GM19397 (cell line): ENCODE data around the gene BAZ1B.
"Not testable (repeated sequence)": the region's sequence is repeated elsewhere in the genome, so short reads cannot be mapped to it uniquely, and the experiment has no call there.

Experiments used
- ATAC-seq: cut with Tn5 transposase; IDR thresholded peaks from one replicate; pipeline ENCODE4 v1.9.1; 2021; ENCODE audit warnings: mild to moderate bottlenecking, moderate library complexity; ENCODE audit not compliant: unreplicated experiment

BAZ1B gene

DNA sequence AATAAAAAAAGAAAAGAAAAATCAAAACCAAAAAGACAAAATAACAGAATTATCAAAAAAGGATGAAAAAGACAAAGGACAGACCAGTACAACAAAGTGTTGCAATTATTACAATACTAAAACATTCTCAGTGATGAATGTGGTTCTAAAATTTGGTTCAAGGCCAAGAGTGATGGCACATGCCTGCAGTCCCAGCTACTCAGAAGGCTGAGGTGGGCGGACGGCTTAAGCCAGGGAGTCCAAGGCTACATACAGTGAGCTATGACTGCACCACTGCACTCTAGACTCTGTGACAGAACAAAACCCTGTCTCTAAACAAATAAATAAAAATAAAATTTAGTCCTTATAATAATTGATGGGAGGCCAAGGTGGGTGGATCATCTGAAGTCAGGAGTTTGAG lies 14.5 kb downstream of the BAZ1B start:
- ATAC-seq = no peak

DNA sequence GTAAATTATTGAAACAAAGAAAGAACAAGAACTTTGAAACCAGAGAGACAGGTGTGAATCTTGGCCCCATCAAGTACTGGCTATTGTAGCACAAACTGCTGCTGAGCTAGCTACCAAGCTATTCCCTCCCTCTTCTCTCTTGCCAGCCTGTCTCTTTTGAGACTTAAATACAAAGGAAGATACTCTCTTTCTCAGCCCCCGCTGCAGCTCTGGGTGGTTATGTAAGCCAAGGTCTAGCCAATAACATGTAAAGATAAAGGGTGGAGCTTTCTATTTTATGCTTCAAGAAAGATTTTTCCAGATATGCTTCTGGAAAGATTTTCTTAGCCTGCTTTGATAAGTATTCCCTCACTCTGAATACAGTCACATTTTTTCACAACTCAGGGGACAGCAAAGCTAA lies 17.2 kb downstream of the BAZ1B start:
- ATAC-seq = no peak

DNA sequence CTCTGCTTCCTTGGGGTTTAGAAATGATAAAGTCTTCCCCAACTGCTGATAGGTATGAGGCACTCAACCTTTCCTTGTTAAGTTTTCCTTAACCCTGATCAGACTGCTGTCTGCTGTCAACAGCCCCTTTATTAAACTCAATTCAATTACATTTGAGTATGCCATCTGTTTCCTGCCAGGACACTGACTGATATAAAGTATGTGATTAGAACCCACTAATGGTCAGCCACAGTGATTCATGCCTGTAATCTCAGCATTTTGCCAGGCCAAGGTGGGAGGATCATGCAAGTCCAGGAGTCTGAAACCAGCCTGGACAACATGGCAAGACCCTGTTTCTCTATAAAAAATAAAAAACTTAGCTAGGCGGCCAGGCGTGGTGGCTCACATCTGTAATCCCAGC lies 18.1 kb downstream of the BAZ1B start:
- ATAC-seq = no peak

DNA sequence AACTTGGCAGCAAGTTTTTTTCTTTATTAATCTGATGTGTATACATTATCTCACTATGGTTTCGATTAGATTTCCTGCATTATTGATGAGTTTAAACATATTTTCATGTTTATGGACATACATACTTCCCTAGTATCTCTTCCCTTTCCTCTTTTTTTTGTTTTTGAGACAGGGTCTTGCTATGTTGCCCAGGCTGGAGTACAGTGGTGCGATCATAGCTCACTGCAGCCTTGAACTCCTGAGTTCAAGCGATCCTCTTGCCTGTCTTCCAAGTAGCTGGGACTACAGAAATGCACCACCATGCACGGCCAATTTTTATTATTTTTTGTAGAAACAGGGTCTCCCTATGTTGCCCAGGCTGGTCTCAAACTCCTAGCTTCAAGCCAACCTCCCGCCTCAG lies 18.9 kb downstream of the BAZ1B start:
- no peak for ATAC-seq

DNA sequence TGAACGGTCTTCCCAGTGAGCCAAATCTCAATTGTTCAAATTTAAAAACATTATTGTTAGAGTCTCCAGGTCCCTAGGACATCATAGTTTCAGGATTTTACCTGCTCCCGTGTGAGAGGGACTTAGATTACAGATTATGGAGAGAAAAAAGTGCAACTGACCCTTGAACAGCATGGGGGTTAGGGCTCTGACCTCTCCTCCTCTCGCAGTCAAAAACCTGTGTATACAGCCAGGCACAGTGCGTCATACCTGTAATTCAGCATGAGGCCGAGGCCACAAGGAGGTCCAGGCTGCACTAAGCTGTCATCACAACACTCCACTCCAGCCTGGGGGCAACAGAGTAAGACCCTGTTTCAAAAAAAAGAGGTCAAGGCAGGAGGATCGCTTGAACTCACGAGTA lies 25.5 kb downstream of the BAZ1B start:
- ATAC-seq = no peak

DNA sequence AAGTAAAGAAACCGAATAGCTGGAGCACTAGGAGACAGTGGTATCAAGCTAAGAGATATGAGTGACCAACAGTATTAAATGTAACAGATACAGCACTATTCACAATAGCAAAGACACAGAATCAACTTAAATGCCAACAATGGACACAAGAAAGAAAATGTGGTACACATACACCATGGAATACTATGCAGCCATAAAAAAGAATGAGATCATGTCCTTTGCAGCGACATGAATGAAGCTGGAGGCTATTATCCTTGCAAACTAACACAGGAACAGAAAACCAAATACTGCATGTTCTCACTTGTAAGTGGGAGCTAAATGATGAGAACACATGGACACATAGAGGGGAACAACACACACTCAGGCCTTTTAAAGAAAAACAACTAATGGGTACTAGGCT lies 26.6 kb downstream of the BAZ1B start:
- not testable (repeated sequence) for ATAC-seq

DNA sequence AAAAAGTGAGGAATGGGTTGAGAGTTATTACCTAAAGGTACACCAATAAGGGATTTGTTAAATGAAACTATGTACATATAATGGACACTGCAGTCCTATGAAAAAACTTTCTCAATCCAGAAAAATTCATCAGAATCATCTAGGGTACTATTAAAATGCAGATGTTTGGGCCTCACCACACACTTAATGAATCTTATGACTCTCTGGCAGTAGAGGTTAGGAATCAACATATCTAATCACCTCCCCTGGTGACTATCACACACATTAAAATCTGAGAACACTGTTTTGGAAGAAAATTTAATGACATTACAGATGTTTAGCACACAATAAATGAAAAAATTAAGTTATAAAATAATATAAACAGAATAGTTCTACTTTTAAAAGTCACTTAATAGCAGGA lies 32.1 kb downstream of the BAZ1B start:
- ATAC-seq = no peak

DNA sequence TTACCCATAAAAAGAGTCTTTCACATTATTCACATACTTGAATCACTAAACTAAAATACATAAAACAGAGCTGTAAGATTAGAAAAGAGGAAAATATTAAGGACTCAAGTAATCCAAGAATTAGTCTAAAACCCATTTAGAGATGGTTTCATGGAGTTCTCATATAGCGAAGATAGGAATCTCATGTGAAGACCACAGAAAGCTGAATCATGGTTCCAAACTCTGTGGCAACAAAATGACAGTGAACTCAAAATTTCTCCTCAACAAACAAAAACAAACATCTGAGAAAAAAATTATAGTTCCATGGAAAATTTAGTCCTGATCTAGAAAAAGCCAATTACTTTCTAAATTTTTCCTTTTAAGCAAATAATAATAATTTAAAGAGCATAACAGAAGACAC lies 34.6 kb downstream of the BAZ1B start:
- ATAC-seq = no peak

DNA sequence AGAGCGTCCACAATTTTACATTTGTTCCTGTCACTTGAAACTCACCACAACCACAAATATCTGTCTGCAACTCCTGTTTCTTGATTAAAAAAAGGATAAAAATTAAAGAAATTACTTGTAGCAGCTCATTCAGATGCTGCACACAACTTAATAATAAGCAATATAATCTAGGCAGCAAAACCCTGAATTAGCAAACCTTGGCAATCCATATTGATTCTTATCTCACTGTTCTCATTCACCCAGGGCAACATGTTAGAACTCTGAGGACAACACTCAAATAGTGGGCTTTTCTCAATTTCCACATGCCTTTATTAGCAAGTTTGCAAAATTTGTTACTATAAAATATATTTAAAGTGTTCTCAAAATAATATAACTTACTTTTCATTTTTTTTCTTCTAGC lies 38.9 kb downstream of the BAZ1B start:
- no peak for ATAC-seq

DNA sequence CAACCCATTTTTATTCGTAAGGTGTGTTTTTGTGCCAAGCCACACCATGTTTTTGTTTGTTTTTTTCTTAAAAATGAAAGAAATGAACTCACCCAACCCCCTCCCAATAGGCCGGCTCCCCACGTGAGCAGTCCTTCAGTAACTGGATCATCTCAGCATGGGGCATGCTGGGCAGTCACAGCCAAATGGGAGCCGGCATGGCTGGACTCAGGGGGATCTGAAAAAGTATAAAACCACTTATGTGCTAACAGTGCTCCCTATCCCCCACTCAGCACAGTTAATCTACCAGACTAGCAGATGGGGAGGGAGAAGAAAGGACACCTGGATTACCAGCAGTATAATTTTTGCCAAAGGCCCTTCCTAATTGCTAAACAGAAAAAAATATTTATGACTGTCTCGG lies 39.3 kb downstream of the BAZ1B start:
- no peak for ATAC-seq

DNA sequence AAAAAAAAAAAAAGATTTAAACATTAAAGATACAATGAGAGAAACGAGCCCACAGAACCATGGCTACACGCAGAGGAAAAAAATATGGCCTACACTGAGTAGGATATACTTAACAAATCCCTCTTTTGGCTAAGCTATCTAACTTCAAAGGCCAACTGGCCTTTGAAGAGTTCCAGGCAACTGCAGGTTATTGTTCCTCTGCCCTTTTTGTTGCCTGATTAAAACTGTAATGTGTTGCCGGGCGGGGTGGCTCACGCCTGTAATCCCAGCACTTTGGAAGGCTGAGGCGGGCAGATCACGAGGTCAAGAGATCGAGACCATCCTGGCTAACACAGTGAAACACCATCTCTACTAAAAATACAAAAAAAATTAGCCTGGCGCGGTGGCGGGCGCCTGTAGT lies 40.6 kb downstream of the BAZ1B start:
- not testable (repeated sequence) for ATAC-seq

DNA sequence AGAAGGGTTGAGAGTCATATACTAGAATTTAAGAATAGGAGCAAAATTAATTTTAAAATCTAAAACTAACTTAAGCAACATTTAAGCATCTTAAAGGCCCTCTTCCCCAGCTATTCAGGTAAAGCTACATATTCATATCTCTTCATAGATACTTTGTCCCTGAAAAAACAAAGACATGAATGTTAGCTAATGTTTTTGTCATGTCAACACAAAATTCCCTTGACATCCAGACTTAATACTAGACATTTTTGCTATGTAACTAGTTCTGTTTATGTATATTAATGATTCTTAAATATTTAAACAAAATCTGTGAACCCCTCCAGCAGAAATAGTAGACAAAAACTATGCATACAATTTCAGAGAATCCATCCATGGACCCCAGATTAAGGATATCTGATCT lies 43.5 kb downstream of the BAZ1B start:
- ATAC-seq = no peak

DNA sequence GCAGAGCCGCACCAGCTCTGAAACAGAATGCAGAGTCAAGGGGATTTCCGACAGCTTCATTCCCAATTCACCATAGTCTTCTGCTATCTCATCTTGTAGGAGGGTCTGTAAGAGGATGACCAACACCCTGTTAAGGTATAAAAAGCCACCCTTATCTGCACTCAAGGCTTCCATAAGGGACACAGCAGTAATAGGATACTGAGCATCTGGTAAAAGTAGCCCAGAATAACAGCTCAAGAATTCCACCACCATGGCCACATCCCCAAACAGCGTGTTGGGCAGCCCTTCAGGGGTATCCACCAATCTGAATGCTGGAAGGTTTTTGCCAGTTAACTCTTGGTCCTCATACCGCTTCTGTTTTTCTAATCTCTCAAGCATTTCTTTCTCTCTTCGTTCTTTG lies 44.7 kb downstream of the BAZ1B start:
- ATAC-seq = no peak

DNA sequence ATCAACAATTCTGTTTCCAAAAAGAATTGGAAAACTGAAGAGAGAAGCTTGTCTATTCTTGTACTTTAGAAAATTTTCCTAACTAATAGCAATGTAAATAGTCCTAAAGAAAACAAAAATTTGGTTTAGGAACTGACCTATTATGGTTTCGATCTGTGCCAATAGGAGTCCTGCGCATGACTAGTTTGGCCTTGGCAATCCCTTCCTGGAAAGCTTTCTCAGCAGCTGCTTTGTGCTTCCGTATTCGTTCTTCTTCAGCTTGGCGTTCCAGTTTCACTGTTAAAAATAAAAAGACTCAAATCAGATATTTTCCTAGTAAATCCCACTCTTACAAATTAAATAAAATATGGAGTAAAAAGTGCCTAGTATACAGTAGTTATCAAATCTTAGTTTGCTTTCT lies 51.9 kb downstream of the BAZ1B start:
- no peak for ATAC-seq

DNA sequence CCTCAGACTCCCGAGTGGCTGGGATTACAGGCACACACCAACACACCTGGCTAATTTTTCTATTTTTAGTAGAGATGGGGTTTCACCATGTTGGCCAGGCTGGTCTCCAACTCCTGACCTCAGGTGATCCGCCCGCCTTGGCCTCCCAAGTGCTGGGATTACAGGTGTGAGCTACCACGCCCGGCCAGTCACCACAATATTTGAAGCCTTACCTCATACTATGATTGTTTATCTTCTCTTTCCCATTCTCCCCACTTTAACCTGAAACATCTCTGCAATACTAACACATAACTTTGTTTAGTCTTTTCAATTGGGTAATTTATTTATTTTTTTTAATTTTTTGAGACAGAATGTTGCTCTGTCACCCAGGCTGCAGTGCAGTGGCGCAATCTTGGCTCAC lies 55.0 kb downstream of the BAZ1B start:
- ATAC-seq = not testable (repeated sequence)

DNA sequence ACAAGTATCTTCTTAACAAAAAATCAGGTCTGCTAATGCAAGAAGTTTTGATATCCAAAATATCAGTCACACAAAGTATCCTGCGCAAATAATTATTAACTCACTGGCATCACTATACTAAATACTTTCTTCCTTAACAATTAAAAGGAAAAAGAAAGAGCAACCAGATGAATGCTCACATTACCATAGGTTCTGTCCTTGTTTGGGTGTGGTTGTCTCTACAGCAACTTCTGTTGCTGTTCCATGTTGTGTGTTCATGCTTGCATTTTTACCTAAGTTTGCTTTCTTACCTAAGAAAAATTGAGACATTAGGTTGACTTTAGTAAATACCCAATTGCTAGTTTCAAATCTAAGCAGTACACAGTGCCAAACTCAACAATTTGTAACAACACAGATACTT lies 56.0 kb downstream of the BAZ1B start:
- no peak for ATAC-seq

DNA sequence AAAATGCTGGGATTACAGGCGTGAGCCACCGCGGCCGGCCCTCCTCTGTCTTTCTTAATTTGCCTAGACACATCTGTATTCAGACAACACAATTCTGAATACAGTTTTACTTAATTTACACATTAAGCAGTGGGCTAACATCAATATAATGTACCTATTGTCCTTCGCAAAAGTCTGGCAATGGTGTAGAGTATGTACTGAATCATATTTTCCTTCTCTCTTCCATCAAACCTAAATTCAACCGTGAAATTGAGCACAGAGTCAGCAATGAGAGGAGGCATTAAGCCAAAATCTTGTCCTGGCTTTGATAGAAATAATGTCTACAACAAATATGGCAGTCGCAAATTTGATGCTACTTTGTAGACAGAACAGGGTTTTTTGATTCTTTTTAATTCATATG lies 58.1 kb downstream of the BAZ1B start:
- ATAC-seq = no peak

DNA sequence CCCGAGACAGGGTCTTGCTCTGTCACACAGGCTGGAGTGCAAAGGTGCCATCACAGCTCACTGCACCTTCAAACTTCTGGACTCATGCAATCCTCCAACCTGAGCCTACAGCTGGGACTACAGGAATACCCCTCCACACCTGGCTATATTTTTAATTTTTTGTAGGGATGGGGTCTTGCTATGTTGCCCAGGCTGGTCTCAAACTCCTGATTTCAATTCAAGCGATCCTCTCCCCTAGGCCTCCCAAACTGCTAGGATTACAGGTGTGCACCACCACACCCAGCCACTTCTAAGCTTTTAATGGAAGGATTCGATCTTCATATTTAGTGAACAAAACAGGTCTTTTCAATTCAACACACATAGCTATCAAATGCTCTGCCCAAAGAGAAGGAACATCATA lies 58.8 kb downstream of the BAZ1B start:
- ATAC-seq = no peak

DNA sequence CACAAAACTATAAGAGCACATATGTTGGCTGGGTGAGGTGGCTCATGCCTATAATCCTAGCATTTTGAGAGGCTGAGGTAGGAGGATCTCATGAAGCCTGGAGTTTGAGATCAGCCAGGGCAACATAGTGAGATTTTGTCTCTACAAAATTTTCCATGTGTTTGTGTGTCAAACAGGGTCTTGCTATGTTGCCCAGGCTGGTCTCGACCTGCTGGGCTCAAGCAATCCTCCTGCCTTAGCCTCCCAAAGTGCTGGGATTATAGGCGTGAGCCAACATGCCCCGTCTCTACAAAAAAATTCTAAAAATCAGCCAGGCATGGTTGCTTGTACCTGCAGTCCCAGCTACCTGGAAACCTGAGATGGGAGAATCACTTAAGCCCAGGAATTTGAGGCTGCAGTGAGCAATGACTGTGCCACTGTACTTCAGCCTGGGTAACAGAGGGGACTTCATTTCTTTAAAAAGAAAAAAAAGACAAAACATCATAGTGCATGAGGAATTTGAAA lies 60.3 kb downstream of the BAZ1B start:
- no peak for ATAC-seq

DNA sequence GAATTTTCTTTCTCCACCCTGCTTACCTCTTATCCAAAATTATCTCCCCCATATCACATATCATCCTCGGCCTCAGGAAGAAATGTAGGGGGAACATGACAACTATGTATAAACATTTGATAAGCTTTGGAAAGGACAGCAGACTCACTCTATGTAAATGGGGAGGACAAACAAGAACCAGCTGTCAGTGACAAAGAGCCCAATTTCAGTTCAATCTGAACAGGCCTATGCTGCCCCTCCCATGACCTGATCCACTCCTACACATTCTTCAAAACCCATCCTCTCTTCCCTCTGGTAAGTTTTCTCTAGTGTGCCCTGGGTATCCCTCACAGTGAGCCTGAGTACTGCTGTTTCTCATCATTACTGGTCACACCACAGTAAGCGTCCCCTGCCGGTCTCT lies 67.7 kb downstream of the BAZ1B start:
- no peak for ATAC-seq

DNA sequence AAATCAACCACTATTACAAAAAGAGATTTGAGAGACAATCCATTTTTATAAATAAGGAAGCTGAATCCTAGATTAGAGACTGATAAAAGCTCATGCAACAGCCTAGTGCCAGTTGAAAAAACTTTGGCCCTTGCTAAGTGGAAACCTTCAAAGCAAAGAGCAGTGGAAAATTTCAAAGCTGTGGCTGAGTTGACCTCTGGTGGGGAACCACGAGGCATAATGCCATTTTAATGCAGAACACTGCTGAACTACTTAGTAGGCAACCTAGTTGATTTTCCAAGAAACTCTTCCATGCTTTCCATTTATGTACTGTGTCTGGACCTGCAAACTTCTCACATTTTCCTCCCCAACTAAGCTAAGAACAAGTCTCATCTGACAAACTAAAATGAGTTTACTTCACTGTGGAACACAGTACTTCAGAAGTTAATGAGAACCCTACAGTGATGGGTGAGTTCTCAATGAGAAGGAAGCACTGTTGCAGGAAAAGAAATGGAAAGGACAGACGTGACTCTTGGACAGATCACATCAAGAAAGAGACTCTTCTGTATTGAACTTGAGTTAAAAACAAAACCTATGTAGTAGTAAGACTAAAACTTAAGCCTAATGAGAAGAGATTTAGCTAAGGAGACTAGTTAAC lies 69.0 kb downstream of the BAZ1B start:
- ATAC-seq = no peak

DNA sequence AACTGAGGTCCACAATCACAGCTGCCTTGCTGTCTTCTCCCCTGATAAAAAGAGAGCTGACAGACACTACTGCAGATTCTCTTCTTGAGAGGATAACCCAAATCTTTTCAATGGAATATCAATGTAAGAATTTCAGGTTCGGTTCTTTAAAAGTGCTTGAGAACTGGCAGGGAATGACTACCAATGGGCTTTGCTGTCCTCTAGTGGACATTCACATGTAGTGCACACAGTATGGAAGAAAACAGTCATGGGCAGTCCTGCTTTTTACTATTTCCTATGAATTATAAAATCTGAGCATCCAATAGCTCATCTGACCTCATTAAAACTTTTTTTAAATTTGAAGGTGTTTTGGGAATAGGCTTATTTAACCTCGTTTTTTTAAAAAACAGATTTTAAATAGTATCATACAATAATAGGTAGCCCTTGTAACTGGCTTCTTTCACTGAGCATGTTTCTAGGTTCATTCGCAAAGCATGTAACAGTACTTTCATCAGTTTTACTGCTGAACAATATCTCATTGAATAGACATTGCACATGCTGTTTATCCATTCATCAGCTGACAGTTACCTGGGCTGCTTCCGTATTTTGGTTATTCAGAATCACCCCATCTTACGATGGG lies 70.2 kb downstream of the BAZ1B start:
- ATAC-seq = no peak

DNA sequence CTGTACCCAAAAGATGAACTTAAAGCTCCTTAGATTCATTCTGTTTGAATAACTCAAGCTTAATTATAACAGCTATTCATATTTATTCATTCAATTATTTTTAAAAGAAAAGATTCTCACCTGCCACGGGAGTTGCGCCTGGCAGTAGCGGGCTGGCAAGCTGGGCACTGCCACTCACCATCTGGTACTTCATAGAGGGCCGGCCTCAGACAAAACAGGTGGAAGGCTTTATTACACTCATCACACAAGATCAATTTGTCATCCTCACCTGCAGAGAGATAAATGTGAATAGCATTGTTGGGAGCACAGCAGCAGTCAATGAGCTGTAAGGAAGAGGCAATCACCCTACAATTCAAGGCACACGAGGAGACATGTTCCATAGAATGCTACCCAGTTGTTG lies 72.7 kb downstream of the BAZ1B start:
- no peak for ATAC-seq
